IMR-90 (cell line): ENCODE results near the gene TIMM44. TPM values are rescaled to one million over a fixed set of nuclear protein-coding genes. Genes with fewer than 3 reads are reported as not detected.

ENCODE experiments used
- ATAC-seq: fragments of 200-7000 bp; cut with Tn5 transposase; 2 replicates; pipeline ENCODE4 v1.9.1; 2020; ENCODE audit warnings: low read depth, mild to moderate bottlenecking, moderate library complexity
- BruUV-seq: library from RNA; stranded (reverse); fragments of 400-500 nt; replicated peaks from 2 replicates; lab custom pipeline; 2021; lab: Mats Ljungman, UMichigan
- CTCF ChIA-PET: fragments of 300-600 bp; formaldehyde crosslinking; extraction: SDS; loops from one replicate; lab custom pipeline; 2021; ENCODE audit warnings: antibody characterized with exemption; lab: Yijun Ruan, JAX
- POLR2A ChIA-PET: fragments of 300-600 bp; sonication (Branson Sonifier 250); formaldehyde crosslinking; loops from one replicate; lab custom pipeline; 2022; ENCODE audit warnings: antibody characterized with exemption; ENCODE audit not compliant: unreplicated experiment; lab: Charles Lee
- DNase-seq: peaks from one replicate; pipeline ENCODE4 v3.0.0; 2013
- H2AFZ ChIP-seq: replicated peaks from 2 replicates; pipeline ENCODE3; 2013; ENCODE audit warnings: low read length, mild to moderate bottlenecking; ENCODE audit not compliant: poor library complexity
- H2AK5ac ChIP-seq: 2 replicates; pipeline ENCODE4 v1.6.1; 2013; ENCODE audit warnings: low read depth, low read length, inconsistent platforms
- H2AK9ac ChIP-seq: replicated peaks from 2 replicates; pipeline ENCODE3; 2013; ENCODE audit warnings: mild to moderate bottlenecking, low read depth, low read length, moderate library complexity; ENCODE audit not compliant: poor library complexity
- H2BK120ac ChIP-seq: 2 replicates; pipeline ENCODE4 v1.6.1; 2013; ENCODE audit warnings: low read depth, low read length, inconsistent platforms
- H2BK15ac ChIP-seq: 3 replicates; pipeline ENCODE4 v1.6.1; 2013; ENCODE audit warnings: low read depth, low read length, inconsistent platforms
- H2BK20ac ChIP-seq: 2 replicates; pipeline ENCODE4 v1.6.1; 2013; ENCODE audit warnings: low read depth, mild to moderate bottlenecking, inconsistent platforms, low read length, moderate library complexity
- H2BK5ac ChIP-seq: 2 replicates; pipeline ENCODE4 v1.6.1; 2013; ENCODE audit warnings: mild to moderate bottlenecking, low read depth, low read length, inconsistent platforms; ENCODE audit not compliant: poor library complexity, severe bottlenecking
- H3K14ac ChIP-seq: replicated peaks from 2 replicates; pipeline ENCODE4 v1.6.1; 2013; ENCODE audit warnings: low read depth, low read length, inconsistent platforms
- H3K18ac ChIP-seq: 2 replicates; pipeline ENCODE4 v1.6.1; 2013; ENCODE audit warnings: low read depth, low read length, control low read depth
- H3K23ac ChIP-seq: 2 replicates; pipeline ENCODE4 v1.6.1; 2013; ENCODE audit warnings: low read depth, low read length, inconsistent platforms
- H3K27ac ChIP-seq: 2 replicates; pipeline ENCODE4 v1.5.1; 2013; ENCODE audit warnings: mild to moderate bottlenecking, control low read depth, low read length; ENCODE audit not compliant: insufficient read depth
- H3K27me3 ChIP-seq: 2 replicates; pipeline ENCODE4 v1.6.1; 2013; ENCODE audit warnings: low read length; ENCODE audit not compliant: control insufficient read depth, insufficient read depth
- H3K36me3 ChIP-seq: 2 replicates; pipeline ENCODE4 v1.6.1; 2013; ENCODE audit warnings: low read length, mixed read lengths; ENCODE audit not compliant: control insufficient read depth, insufficient read depth
- H3K4ac ChIP-seq: 2 replicates; pipeline ENCODE4 v1.6.1; 2013; ENCODE audit warnings: low read depth, low read length, inconsistent platforms
- H3K4me1 ChIP-seq: 2 replicates; pipeline ENCODE4 v1.6.1; 2013; ENCODE audit warnings: low read length, mixed read lengths; ENCODE audit not compliant: control insufficient read depth, insufficient read depth
- H3K4me2 ChIP-seq: 2 replicates; pipeline ENCODE4 v1.6.1; 2013; ENCODE audit warnings: low read depth, mild to moderate bottlenecking, control low read depth, low read length, moderate library complexity
- H3K4me3 ChIP-seq: 2 replicates; pipeline ENCODE4 v1.5.1; 2013; ENCODE audit warnings: low read depth, mild to moderate bottlenecking, control low read depth, low read length, moderate library complexity; ENCODE audit not compliant: insufficient read depth
- H3K56ac ChIP-seq: 2 replicates; pipeline ENCODE4 v1.6.1; 2013; ENCODE audit warnings: low read length, inconsistent platforms; ENCODE audit not compliant: insufficient read depth; ENCODE audit errors: extremely low read depth
- H3K79me1 ChIP-seq, 2 experiments: 2 replicates each; pipeline ENCODE4 v1.6.1; 2013; ENCODE audit warnings: low read length in 2 of 2, inconsistent platforms in 1 of 2, low read depth in 1 of 2
- H3K9ac ChIP-seq: 2 replicates; pipeline ENCODE4 v1.6.1; 2013; ENCODE audit warnings: low read depth, low read length, control low read depth
- H3K9me1 ChIP-seq: 2 replicates; pipeline ENCODE4 v1.6.1; 2013; ENCODE audit warnings: low read length, inconsistent platforms; ENCODE audit not compliant: insufficient read depth
- H3K9me3 ChIP-seq: 2 replicates; pipeline ENCODE4 v1.6.1; 2013; ENCODE audit warnings: low read length; ENCODE audit not compliant: control insufficient read depth, insufficient read depth
- H4K20me1 ChIP-seq: 2 replicates; pipeline ENCODE4 v1.6.1; 2013; ENCODE audit warnings: low read length, inconsistent platforms; ENCODE audit not compliant: insufficient read depth
- H4K5ac ChIP-seq: 2 replicates; pipeline ENCODE4 v1.6.1; 2013; ENCODE audit warnings: mild to moderate bottlenecking, low read depth, low read length, control low read depth
- H4K8ac ChIP-seq, 2 experiments: 2 replicates each; pipeline ENCODE4 v1.6.1; 2013; ENCODE audit warnings: low read depth in 2 of 2, low read length in 2 of 2, control low read depth in 1 of 2, inconsistent platforms in 1 of 2
- H4K91ac ChIP-seq: 2 replicates; pipeline ENCODE4 v1.6.1; 2013; ENCODE audit warnings: low read depth, low read length, inconsistent platforms; ENCODE audit not compliant: insufficient read depth
- BHLHE40 ChIP-seq: fragments of 150-350 bp; IDR thresholded peaks from 2 replicates; pipeline ENCODE4 v1.6.1; 2016; ENCODE audit warnings: mild to moderate bottlenecking, low read depth, low read length
- CHD1 ChIP-seq: IDR thresholded peaks from 2 replicates; pipeline ENCODE4 v1.6.1; 2012; ENCODE audit warnings: low read depth, low read length, improper control_type of control experiment
- CTCF ChIP-seq: conservative IDR thresholded peaks from 2 replicates; pipeline ENCODE4 v1.5.1; 2012; ENCODE audit warnings: mild to moderate bottlenecking, low read depth, low read length, improper control_type of control experiment
- ELK1 ChIP-seq: fragments of 150-350 bp; IDR thresholded peaks from 2 replicates; pipeline ENCODE4 v1.6.1; 2016; ENCODE audit warnings: low read depth, mild to moderate bottlenecking, low read length, moderate library complexity, borderline replicate concordance
- FOS ChIP-seq: fragments of 150-350 bp; IDR thresholded peaks from 2 replicates; pipeline ENCODE4 v1.6.1; 2016; ENCODE audit warnings: low read depth, low read length
- MAFK ChIP-seq: IDR thresholded peaks from 2 replicates; pipeline ENCODE4 v1.6.1; 2012; ENCODE audit warnings: low read depth, low read length, improper control_type of control experiment
- MAZ ChIP-seq: IDR thresholded peaks from 2 replicates; pipeline ENCODE4 v1.6.1; 2012; ENCODE audit warnings: low read depth, mild to moderate bottlenecking, low read length, improper control_type of control experiment, moderate library complexity, borderline replicate concordance
- MXI1 ChIP-seq: IDR thresholded peaks from 2 replicates; pipeline ENCODE4 v1.6.1; 2012; ENCODE audit warnings: low read depth, mild to moderate bottlenecking, low read length, moderate library complexity, borderline replicate concordance
- NFE2L2 ChIP-seq: fragments of 150-350 bp; IDR thresholded peaks from 2 replicates; pipeline ENCODE4 v1.6.1; 2016; ENCODE audit warnings: low read depth, mild to moderate bottlenecking, low read length
- RAD21 ChIP-seq: IDR thresholded peaks from 2 replicates; pipeline ENCODE4 v1.6.1; 2012; ENCODE audit warnings: low read length, improper control_type of control experiment
- RCOR1 ChIP-seq: IDR thresholded peaks from 2 replicates; pipeline ENCODE4 v1.6.1; 2012; ENCODE audit warnings: mild to moderate bottlenecking, low read length, improper control_type of control experiment; ENCODE audit not compliant: insufficient replicate concordance
- RFX5 ChIP-seq: IDR thresholded peaks from 2 replicates; pipeline ENCODE4 v1.8.0; 2012; ENCODE audit warnings: low read depth, mild to moderate bottlenecking, low read length, moderate library complexity
- SMC3 ChIP-seq: fragments of 150-350 bp; IDR thresholded peaks from 2 replicates; pipeline ENCODE4 v1.6.1; 2016; ENCODE audit warnings: low read depth, mild to moderate bottlenecking, antibody characterized with exemption, low read length, moderate library complexity
- WGBS, 2 experiments: methylation state at CpG; one replicate each; pipeline versions ENCODE4 v1.1.5 to v1.1.7; 2013; ENCODE audit warnings: missing lambda C conversion rate in 2 of 2; ENCODE audit not compliant: insufficient read length in 1 of 2; ENCODE audit errors: extremely low coverage in 2 of 2; 5-methylcytosine and 5-hydroxymethylcytosine counted together
- dilution Hi-C: fragments of 300-500 bp; cut with HindIII; formaldehyde crosslinking; loops from one replicate; pipeline ENCODE4 v1.14.3; 2018; ENCODE audit warnings: low sequenced_read_pairs; ENCODE audit not compliant: unreplicated experiment
- in situ Hi-C: fragments of 300-500 bp; cut with MboI; formaldehyde crosslinking; loops from 3 replicates; pipeline ENCODE4 v1.14.3; 2019; ENCODE audit warnings: low sequenced_read_pairs, inconsistent platforms, mixed read lengths
- intact Hi-C: fragments of 100-400 bp; cut with micrococcal nuclease; formaldehyde crosslinking; loops from 2 replicates; pipeline ENCODE4 v1.10.0; 2022
- polyA plus RNA-seq, 3 experiments: library from polyadenylated mRNA; depleted of rRNA; stranded (reverse); fragments of >200 nt; gene quantifications; 2 replicates each; pipeline ENCODE4 v1.2.3, GENCODE V29; 2012; ENCODE audit warnings: low replicate concordance in 1 of 3
- total RNA-seq: library from RNA; depleted of rRNA; stranded (reverse); fragments of >200 nt; gene quantifications from 2 replicates; pipeline ENCODE4 v1.2.3, GENCODE V29; 2012
- TF ChIP-seq, protein P1 (sequence below): fragments of 150-350 bp; IDR thresholded peaks from 2 replicates; pipeline ENCODE4 v1.6.1; 2017; ENCODE audit warnings: mild to moderate bottlenecking, antibody characterized with exemption, low read length, low read depth

TIMM44 gene
- total and polyA plus RNA-seq, 2 of the 4 experiments (the other 2 are of a cell fraction): 37.6 to 52.3 TPM

DNA sequence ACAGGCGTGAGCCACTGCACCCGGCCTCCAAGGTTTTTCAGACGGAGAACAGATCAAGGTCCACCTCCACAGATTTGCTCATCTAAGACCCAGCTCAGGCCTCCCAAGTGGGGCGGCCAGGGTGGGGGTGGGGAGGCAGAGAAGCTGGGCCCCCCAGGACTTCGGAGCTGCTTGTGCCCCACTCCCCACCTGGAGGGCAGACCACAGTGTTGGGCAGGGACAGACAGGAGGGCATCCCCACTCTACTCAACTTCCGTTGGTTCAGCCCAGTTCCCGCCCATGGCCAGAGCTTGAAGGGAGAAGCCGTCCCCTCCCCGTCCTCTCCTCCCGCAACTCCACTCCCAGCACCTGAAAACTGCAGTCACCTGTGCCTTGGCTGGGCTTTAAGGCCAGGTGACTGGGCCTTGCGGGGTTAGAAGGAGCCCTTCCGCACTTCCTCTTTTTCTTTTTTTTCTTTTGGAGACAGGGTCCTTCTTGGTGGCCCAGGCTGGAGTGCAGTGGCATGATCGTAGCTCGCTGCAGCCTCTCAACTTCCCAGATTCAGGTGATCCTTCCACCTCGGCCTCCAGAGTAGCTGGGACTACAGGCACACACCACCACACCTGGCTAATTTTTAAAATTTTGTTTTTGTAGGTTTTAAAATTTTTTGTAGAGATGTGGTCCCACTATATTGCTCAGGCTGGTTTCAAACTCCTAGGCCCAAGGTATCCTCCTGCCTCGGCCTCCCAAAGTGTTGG is 55.9 kb downstream of the TIMM44 start:
- dilution Hi-C loops: no loop called here
- intact Hi-C loops: no loop called here
- TF ChIP-seq SMC3: no peak
- TF ChIP-seq, protein P1, sequence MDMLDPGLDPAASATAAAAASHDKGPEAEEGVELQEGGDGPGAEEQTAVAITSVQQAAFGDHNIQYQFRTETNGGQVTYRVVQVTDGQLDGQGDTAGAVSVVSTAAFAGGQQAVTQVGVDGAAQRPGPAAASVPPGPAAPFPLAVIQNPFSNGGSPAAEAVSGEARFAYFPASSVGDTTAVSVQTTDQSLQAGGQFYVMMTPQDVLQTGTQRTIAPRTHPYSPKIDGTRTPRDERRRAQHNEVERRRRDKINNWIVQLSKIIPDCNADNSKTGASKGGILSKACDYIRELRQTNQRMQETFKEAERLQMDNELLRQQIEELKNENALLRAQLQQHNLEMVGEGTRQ: no peak
- no peak for TF ChIP-seq NFE2L2
- TF ChIP-seq ELK1: no peak
- TF ChIP-seq MXI1: no peak
- no peak for TF ChIP-seq MAFK
- no peak for TF ChIP-seq RCOR1
- TF ChIP-seq BHLHE40: no peak
- TF ChIP-seq RAD21: no peak
- no peak for TF ChIP-seq FOS
- no peak for TF ChIP-seq CTCF
- no peak for TF ChIP-seq CHD1
- no peak for TF ChIP-seq MAZ
- TF ChIP-seq RFX5: no peak

More for the DNA sequence above, 55.9 kb downstream of the TIMM44 start:
- ATAC-seq: no peak
- Histone ChIP-seq H3K18ac (no peak overlapping the region), H2AK5ac (no peak overlapping the region), H3K9me1 (0 out of 2 replicates have a peak, but pooled peaks cover 2% of the 10 kb centered on the region), H3K9ac (no peak overlapping the region), H3K9me3 (no peaks in the 10 kb centered on the region), H2AFZ (peak overlapping the region; percentile 91), H3K27me3 (no peaks in the 10 kb centered on the region), H3K56ac (no peak overlapping the region), H2BK15ac (no peak overlapping the region), H2AK9ac (no peak overlapping the region), H3K79me1 (peaks cover 6 to 23% of the 10 kb centered on the region in 2 experiments), H2BK5ac (no peak overlapping the region), H4K91ac (no peak overlapping the region), H4K20me1 (no peaks in the 10 kb centered on the region), H3K4me3 (peak overlapping the region; percentile 79; the same call in 1 of the 2 replicates), H3K23ac (no peak overlapping the region), H3K36me3 (no peaks in the 10 kb centered on the region), H3K4ac (no peak overlapping the region), H3K14ac (no peak overlapping the region), H3K4me1 (peaks cover 3% of the 10 kb centered on the region; the same call in 1 of the 2 replicates), H4K8ac (peak overlapping the region; percentile 71 to 81; a peak in 1 of 4 replicates), H3K27ac (no peak overlapping the region), H2BK20ac (no peak overlapping the region), H2BK120ac (no peak overlapping the region), H3K4me2 (no peak overlapping the region), H4K5ac (no peak overlapping the region)
- WGBS, 2 experiments: 76% methylated on average over 6 of the region's 16 CpGs; no CpG with 5 or more reads in 1 of the 2 experiments
- no TSS peak for BruUV-seq
- CTCF ChIA-PET: interaction anchor here (0.6 to 0.9 kb wide), 2 partner anchors 16 to 112 kb away, joined by 3 read pairs; partner anchors contain the start of gene MAP2K7
- in situ Hi-C loops: no loop called here
- POLR2A ChIA-PET: no interaction called here
- DNase-seq: no peak
